H9 (cell line): ENCODE data around the gene TRABD2B. TPM values are rescaled to one million over a fixed set of nuclear protein-coding genes. Genes with fewer than 3 reads are reported as not detected.

Experiments used
- DNase-seq: peaks from one replicate; pipeline ENCODE4 v3.0.0-alpha.2; 2017
- H2AFZ ChIP-seq: one replicate; pipeline ENCODE4 v1.6.1; 2013; ENCODE audit warnings: mild to moderate bottlenecking, low read length, control low read depth, moderate library complexity
- H2AK5ac ChIP-seq: 2 replicates; pipeline ENCODE4 v1.6.1; 2013; ENCODE audit warnings: low read length, control low read depth, mixed read lengths; ENCODE audit not compliant: insufficient read length
- H2BK120ac ChIP-seq: one replicate; pipeline ENCODE4 v1.6.1; 2013; ENCODE audit warnings: low read depth, mild to moderate bottlenecking, low read length, control low read depth, inconsistent platforms; ENCODE audit not compliant: poor library complexity, severe bottlenecking
- H2BK12ac ChIP-seq: 2 replicates; pipeline ENCODE4 v1.6.1; 2013; ENCODE audit warnings: low read length, control low read depth, mixed read lengths, low read depth; ENCODE audit not compliant: insufficient read length
- H2BK15ac ChIP-seq: 2 replicates; pipeline ENCODE4 v1.6.1; 2013; ENCODE audit warnings: low read depth, low read length, control low read depth
- H2BK20ac ChIP-seq: one replicate; pipeline ENCODE4 v1.6.1; 2013; ENCODE audit warnings: low read depth, mild to moderate bottlenecking, low read length, control low read depth, inconsistent platforms; ENCODE audit not compliant: poor library complexity, severe bottlenecking
- H2BK5ac ChIP-seq: 2 replicates; pipeline ENCODE4 v1.6.1; 2013; ENCODE audit warnings: low read length, control low read depth, mixed read lengths; ENCODE audit not compliant: insufficient read length
- H3K14ac ChIP-seq: 2 replicates; pipeline ENCODE4 v1.6.1; 2013; ENCODE audit warnings: low read length, control low read depth; ENCODE audit not compliant: insufficient read depth
- H3K18ac ChIP-seq: 2 replicates; pipeline ENCODE4 v1.6.1; 2013; ENCODE audit warnings: low read depth, mild to moderate bottlenecking, mixed read lengths, low read length, control low read depth; ENCODE audit not compliant: insufficient read length
- H3K23ac ChIP-seq: 2 replicates; pipeline ENCODE4 v1.6.1; 2013; ENCODE audit warnings: low read length, control low read depth, mixed read lengths, low read depth; ENCODE audit not compliant: insufficient read length
- H3K23me2 ChIP-seq: 2 replicates; pipeline ENCODE4 v1.6.1; 2013; ENCODE audit warnings: low read depth, mild to moderate bottlenecking, mixed read lengths, low read length, control low read depth; ENCODE audit not compliant: insufficient read length, poor library complexity, severe bottlenecking
- H3K27ac ChIP-seq: 2 replicates; pipeline ENCODE4 v1.5.1; 2013; ENCODE audit warnings: low read length, control low read depth, mixed read lengths, low read depth; ENCODE audit not compliant: insufficient read length
- H3K27me3 ChIP-seq: 2 replicates; pipeline ENCODE4 v1.6.1; 2013; ENCODE audit warnings: low read length, control low read depth, inconsistent platforms; ENCODE audit not compliant: insufficient read depth
- H3K4ac ChIP-seq: 2 replicates; pipeline ENCODE4 v1.6.1; 2013; ENCODE audit warnings: low read depth, mild to moderate bottlenecking, control low read depth, inconsistent platforms, low read length, moderate library complexity
- H3K4me1 ChIP-seq: 2 replicates; pipeline ENCODE4 v1.6.1; 2013; ENCODE audit warnings: low read length, control low read depth, inconsistent platforms; ENCODE audit not compliant: insufficient read depth
- H3K4me2 ChIP-seq: 2 replicates; pipeline ENCODE4 v1.6.1; 2013; ENCODE audit warnings: low read length, control low read depth, mixed read lengths; ENCODE audit not compliant: insufficient read length, insufficient read depth
- H3K56ac ChIP-seq: 2 replicates; pipeline ENCODE4 v1.6.1; 2013; ENCODE audit warnings: low read depth, mild to moderate bottlenecking, mixed read lengths, low read length, control low read depth; ENCODE audit not compliant: insufficient read length
- H3K79me1 ChIP-seq: 2 replicates; pipeline ENCODE4 v1.6.1; 2013; ENCODE audit warnings: low read depth, mild to moderate bottlenecking, moderate library complexity, low read length, control low read depth, inconsistent platforms; ENCODE audit not compliant: insufficient read depth, poor library complexity, severe bottlenecking
- H3K79me2 ChIP-seq: 2 replicates; pipeline ENCODE4 v1.6.1; 2013; ENCODE audit warnings: low read length, control low read depth, inconsistent platforms; ENCODE audit not compliant: insufficient read depth
- H3K9ac ChIP-seq: 2 replicates; pipeline ENCODE4 v1.6.1; 2013; ENCODE audit warnings: low read length, control low read depth, mixed read lengths; ENCODE audit not compliant: insufficient read length; ENCODE audit errors: extremely low read depth
- H3K9me3 ChIP-seq: one replicate; pipeline ENCODE4 v1.6.1; 2013; ENCODE audit warnings: low read depth, low read length, inconsistent platforms; ENCODE audit not compliant: control insufficient read depth
- H3T11ph ChIP-seq: one replicate; pipeline ENCODE4 v1.6.1; 2013; ENCODE audit warnings: mild to moderate bottlenecking, low read length, control low read depth, inconsistent platforms
- H4K20me1 ChIP-seq: one replicate; pipeline ENCODE4 v1.6.1; 2013; ENCODE audit not compliant: control insufficient read depth, insufficient read length, insufficient read depth
- H4K5ac ChIP-seq: 2 replicates; pipeline ENCODE4 v1.6.1; 2013; ENCODE audit warnings: low read depth, mild to moderate bottlenecking, mixed read lengths, low read length, control low read depth; ENCODE audit not compliant: insufficient read length
- H4K8ac ChIP-seq: replicated peaks from 2 replicates; pipeline ENCODE4 v1.6.1; 2013; ENCODE audit warnings: low read length, control low read depth, mixed read lengths, low read depth; ENCODE audit not compliant: insufficient read length
- H4K91ac ChIP-seq: 2 replicates; pipeline ENCODE4 v1.6.1; 2013; ENCODE audit warnings: low read depth, mild to moderate bottlenecking, moderate library complexity, mixed read lengths, low read length, control low read depth; ENCODE audit not compliant: insufficient read length
- H3K27ac Mint-ChIP-seq, 3 experiments: 2 replicates in 2 of 3; 3 replicates in 1 of 3; pipeline ENCODE4 v1.8.0; 2020 to 2021; ENCODE audit warnings: mixed read lengths in 3 of 3, mild to moderate bottlenecking in 1 of 3, moderate library complexity in 1 of 3
- H3K27me3 Mint-ChIP-seq: 2 replicates; pipeline ENCODE4 v1.8.0; 2021; ENCODE audit warnings: low read depth, mild to moderate bottlenecking, moderate library complexity, mixed read lengths
- H3K36me3 Mint-ChIP-seq, 3 experiments: 2 replicates in 2 of 3; 3 replicates in 1 of 3; pipeline ENCODE4 v1.8.0; 2020 to 2021; ENCODE audit warnings: low read depth in 3 of 3, mixed read lengths in 3 of 3; ENCODE audit not compliant: insufficient read depth in 1 of 3
- H3K4me1 Mint-ChIP-seq, 2 experiments: 2 replicates each; pipeline ENCODE4 v1.8.0; 2020; ENCODE audit warnings: mixed read lengths in 2 of 2
- H3K4me3 Mint-ChIP-seq, 2 experiments: 2 replicates in 1 of 2; 3 replicates in 1 of 2; pipeline ENCODE4 v1.8.0; 2020 to 2021; ENCODE audit warnings: mild to moderate bottlenecking in 2 of 2, mixed read lengths in 2 of 2, moderate library complexity in 1 of 2
- H3K9me3 Mint-ChIP-seq, 2 experiments: 2 replicates in 1 of 2; 3 replicates in 1 of 2; pipeline ENCODE4 v1.8.0; 2020; ENCODE audit warnings: mild to moderate bottlenecking in 2 of 2, mixed read lengths in 2 of 2, moderate library complexity in 1 of 2
- CTCF ChIP-seq: fragments of 200-600 bp; sonication (generic); conservative IDR thresholded peaks from 3 replicates; pipeline ENCODE4 v1.8.0; 2021; ENCODE audit warnings: antibody characterized with exemption, mild to moderate bottlenecking
- total RNA-seq: library from RNA; stranded (reverse); gene quantifications from 2 replicates; pipeline ENCODE4 v1.2.1, GENCODE V29; 2021

The TRABD2B gene
- total RNA-seq, 1 experiment from 2014 or later = 2.3 TPM

- no peak overlapping the region for H3K4me2 ChIP-seq
- no peaks in the 10 kb centered on the region; the same call in 1 of the 2 replicates for H3K27me3 ChIP-seq
- H3K18ac ChIP-seq = no peak overlapping the region
Observed at GRCh38 chr1:47717341-47717740, 279.8 kb downstream of the TRABD2B start.

More at GRCh38 chr1:47717341-47717740, 279.8 kb downstream of the TRABD2B start:
- Histone ChIP-seq H3K14ac (no peak overlapping the region), H2BK5ac (no peak overlapping the region), H2BK15ac (no peak overlapping the region), H2BK120ac (no peak overlapping the region), H2BK12ac (no peak overlapping the region), H3K79me2 (no peaks in the 10 kb centered on the region), H3K4me1 (no peaks in the 10 kb centered on the region), H3K56ac (no peak overlapping the region), H3K27ac (no peak overlapping the region), H2AFZ (no peak overlapping the region), H4K8ac (no peak overlapping the region), H3K79me1 (no peaks in the 10 kb centered on the region), H4K91ac (no peak overlapping the region), H3K4ac (no peak overlapping the region), H2AK5ac (no peak overlapping the region), H3K9ac (no peak overlapping the region), H3K9me3 (no peaks in the 10 kb centered on the region), H2BK20ac (no peak overlapping the region), H3K23ac (no peak overlapping the region), H4K5ac (no peak overlapping the region), H4K20me1 (no peaks in the 10 kb centered on the region), H3K23me2 (no peaks in the 10 kb centered on the region), H3T11ph (no peak overlapping the region)
- peaks cover 13 to 23% of the 10 kb centered on the region in 2 experiments for H3K4me1 Mint-ChIP-seq
- no peak overlapping the region for H3K4me3 Mint-ChIP-seq
- H3K9me3 Mint-ChIP-seq = no peaks in the 10 kb centered on the region
- no peak overlapping the region for H3K27ac Mint-ChIP-seq
- H3K27me3 Mint-ChIP-seq = peaks cover 99% of the 10 kb centered on the region
- DNase-seq = no peak
- no peaks in the 10 kb centered on the region for H3K36me3 Mint-ChIP-seq
- TF ChIP-seq CTCF = no peak
